Measurements from ENCODE around the gene FBXO46. TPM values are rescaled to one million over a fixed set of nuclear protein-coding genes. Genes with fewer than 3 reads are reported as not detected.
A peak's percentile ranks its signal among the peaks of the same experiment; 100 is the strongest.

Gene FBXO46
- total RNA-seq, 1 experiment from 2014 or later: 43.9 TPM

DNA sequence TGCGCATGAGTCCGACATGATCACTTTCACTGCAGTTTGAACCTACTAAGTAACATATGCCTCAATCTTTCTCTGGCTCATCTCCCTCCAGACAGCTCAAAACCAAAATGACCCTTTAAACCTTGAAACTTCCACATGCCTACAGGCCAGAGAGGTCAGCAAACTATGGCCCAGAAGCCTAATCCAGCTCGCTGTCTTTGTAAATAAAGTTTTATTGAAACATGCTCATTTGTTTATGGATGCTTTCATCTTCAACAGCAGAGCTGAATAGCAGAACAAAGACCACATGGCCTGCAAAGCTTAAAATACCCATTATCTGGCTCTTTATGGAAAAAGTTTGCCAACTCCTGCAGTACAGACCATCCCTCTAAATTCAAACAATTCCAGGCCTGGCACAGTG is 15.6 kb downstream of the FBXO46 start:
- Histone ChIP-seq H2BK12ac (ENCODE audit: insufficient read length, low read depth, low read length) (no peak overlapping the region), H4K5ac (ENCODE audit: insufficient read length, low read depth, low read length) (no peak overlapping the region), H3K9ac (ENCODE audit: extremely low read depth, insufficient read length, low read length) (no peak overlapping the region), H3K18ac (ENCODE audit: insufficient read length, low read depth, low read length) (no peak overlapping the region), H2BK15ac (ENCODE audit: low read depth, low read length) (no peak overlapping the region), H3K4me1 (ENCODE audit: insufficient read depth, low read length) (no peaks in the 10 kb centered on the region), H3K56ac (ENCODE audit: insufficient read length, low read depth, low read length) (no peak overlapping the region), H2BK120ac (ENCODE audit: low read depth, low read length, poor library complexity, severe bottlenecking) (no peak overlapping the region), H2BK20ac (ENCODE audit: low read depth, low read length, poor library complexity, severe bottlenecking) (no peak overlapping the region), H3K23ac (ENCODE audit: insufficient read length, low read depth, low read length) (no peak overlapping the region), H3K23me2 (ENCODE audit: insufficient read length, low read depth, low read length, poor library complexity, severe bottlenecking) (peaks cover 14% of the 10 kb centered on the region), H3K27ac (ENCODE audit: insufficient read length, low read depth, low read length) (no peak overlapping the region), H3K79me2 (ENCODE audit: insufficient read depth, low read length) (peaks cover 12% of the 10 kb centered on the region; the same call in 1 of the 2 replicates), H3K14ac (ENCODE audit: insufficient read depth, low read length) (no peak overlapping the region), H4K91ac (ENCODE audit: insufficient read length, low read depth, low read length) (no peak overlapping the region), H3K79me1 (ENCODE audit: insufficient read depth, low read depth, low read length, poor library complexity, severe bottlenecking) (no peaks in the 10 kb centered on the region), H3K4me2 (ENCODE audit: insufficient read depth, insufficient read length, low read length) (no peak overlapping the region), H3K4ac (ENCODE audit: low read depth, low read length) (no peak overlapping the region), H2BK5ac (ENCODE audit: insufficient read length, low read length) (no peak overlapping the region), H3T11ph (ENCODE audit: low read length) (no peak overlapping the region), H3K27me3 (ENCODE audit: insufficient read depth, low read length) (no peaks in the 10 kb centered on the region), H2AFZ (ENCODE audit: low read length) (no peak overlapping the region), H2AK5ac (ENCODE audit: insufficient read length, low read length) (no peak overlapping the region), H4K20me1 (ENCODE audit: control insufficient read depth, insufficient read depth, insufficient read length) (no peaks in the 10 kb centered on the region), H4K8ac (replicated peaks; ENCODE audit: insufficient read length, low read depth, low read length) (no peak overlapping the region), H3K9me3 (ENCODE audit: control insufficient read depth, low read depth, low read length) (no peaks in the 10 kb centered on the region)
- Mint-ChIP-seq H3K36me3 (ENCODE audit: insufficient read depth in 1 of 3, low read depth in 3 of 3) (peaks cover 17 to 30% (median 26%) of the 10 kb centered on the region in 3 experiments; a peak in 6 of 7 replicates), H3K27me3 (ENCODE audit: low read depth) (no peaks in the 10 kb centered on the region; the same call in 1 of the 2 replicates), H3K9me3 (no peaks in the 10 kb centered on the region), H3K4me3 (peak overlapping the region in 1 of 2 experiments; percentile 91; a peak in 2 of 5 replicates), H3K4me1 (peaks cover 29 to 40% of the 10 kb centered on the region in 2 experiments), H3K27ac (peak overlapping the region in 1 of 3 experiments; percentile 27; a peak in 2 of 7 replicates)
- DNase-seq: no peak
- whole genome bisulfite sequencing (ENCODE audit: extremely low coverage, insufficient read length, low lambda C conversion rate): no CpG with 5 or more reads among the region's 3 CpGs
- TF ChIP-seq, protein P1, sequence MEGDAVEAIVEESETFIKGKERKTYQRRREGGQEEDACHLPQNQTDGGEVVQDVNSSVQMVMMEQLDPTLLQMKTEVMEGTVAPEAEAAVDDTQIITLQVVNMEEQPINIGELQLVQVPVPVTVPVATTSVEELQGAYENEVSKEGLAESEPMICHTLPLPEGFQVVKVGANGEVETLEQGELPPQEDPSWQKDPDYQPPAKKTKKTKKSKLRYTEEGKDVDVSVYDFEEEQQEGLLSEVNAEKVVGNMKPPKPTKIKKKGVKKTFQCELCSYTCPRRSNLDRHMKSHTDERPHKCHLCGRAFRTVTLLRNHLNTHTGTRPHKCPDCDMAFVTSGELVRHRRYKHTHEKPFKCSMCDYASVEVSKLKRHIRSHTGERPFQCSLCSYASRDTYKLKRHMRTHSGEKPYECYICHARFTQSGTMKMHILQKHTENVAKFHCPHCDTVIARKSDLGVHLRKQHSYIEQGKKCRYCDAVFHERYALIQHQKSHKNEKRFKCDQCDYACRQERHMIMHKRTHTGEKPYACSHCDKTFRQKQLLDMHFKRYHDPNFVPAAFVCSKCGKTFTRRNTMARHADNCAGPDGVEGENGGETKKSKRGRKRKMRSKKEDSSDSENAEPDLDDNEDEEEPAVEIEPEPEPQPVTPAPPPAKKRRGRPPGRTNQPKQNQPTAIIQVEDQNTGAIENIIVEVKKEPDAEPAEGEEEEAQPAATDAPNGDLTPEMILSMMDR (conservative IDR thresholded peaks at IDR 0.05): no peak
